Kasumi-1 (cell line): ENCODE data around the gene ZNF738.

Experiments
- DNase-seq, 2 experiments: peaks; one replicate each; lab custom pipeline; 2025; lab: John Stamatoyannopoulos, UW

The ZNF738 gene

DNA sequence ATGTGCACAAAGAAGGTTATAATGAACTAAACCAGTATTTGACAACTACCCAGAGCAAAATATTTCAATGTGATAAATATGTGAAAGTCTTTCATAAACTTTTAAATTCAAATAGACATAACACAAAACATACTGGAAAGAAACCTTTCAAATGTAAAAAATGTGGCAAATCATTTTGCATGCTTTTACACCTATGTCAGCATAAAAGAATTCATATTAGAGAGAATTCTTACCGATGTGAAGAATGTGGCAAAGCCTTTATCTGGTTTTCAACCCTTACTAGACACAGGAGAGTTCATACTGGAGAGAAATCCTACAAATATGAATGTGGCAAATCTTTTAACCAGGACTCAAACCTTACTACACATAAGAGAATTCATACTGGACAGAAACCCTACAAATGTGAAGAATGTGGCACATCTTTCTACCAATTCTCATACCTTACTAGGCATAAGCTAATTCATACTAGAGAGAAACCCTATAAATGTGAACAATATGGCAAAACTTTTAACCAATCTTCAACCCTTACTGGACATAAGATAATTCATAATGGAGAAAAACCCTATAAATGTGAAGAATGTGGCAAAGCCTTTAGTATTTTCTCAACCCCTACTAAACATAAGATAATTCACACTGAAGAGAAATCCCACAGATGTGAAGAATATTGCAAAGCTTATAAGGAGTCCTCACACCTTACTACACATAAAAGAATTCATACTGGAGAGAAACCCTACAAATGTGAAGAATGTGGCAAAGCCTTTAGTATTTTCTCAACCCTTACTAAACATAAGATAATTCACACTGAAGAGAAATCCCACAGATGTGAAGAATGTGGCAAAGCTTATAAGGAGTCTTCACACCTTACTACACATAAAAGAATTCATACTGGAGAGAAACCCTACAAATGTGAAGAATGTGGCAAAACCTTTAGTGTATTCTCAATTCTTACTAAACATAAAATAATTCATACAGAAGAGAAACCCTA, 64.5 kb downstream of the ZNF738 start:
- DNase-seq = no peak
